GDM1 (cell line): ENCODE measurements around the gene RILP.
A peak's percentile ranks its signal among the peaks of the same experiment; 100 is the strongest.

Source experiments
- DNase-seq: peaks from one replicate; lab custom pipeline; 2025; lab: John Stamatoyannopoulos, UW

Gene RILP

GRCh38 chr17:1629504-1630310, 20.0 kb downstream of the RILP start:
- peak; percentile 62 for DNase-seq

GRCh38 chr17:1628856-1629503, 20.7 kb downstream of the RILP start:
- peak; percentile 86 for DNase-seq

- peak; percentile 84 for DNase-seq
These were observed 21.4 kb downstream of the RILP start, which contains the start of gene SLC43A2 for GRCh38 chr17:1627982-1628855. Gene SLC43A2 (minus strand): TSS chr17:1628834. CDS start chr17:1627874, 960 bp downstream.

GRCh38 chr17:1627182-1627981, 22.3 kb downstream of the RILP start:
- peak; percentile 69 for DNase-seq

- DNase-seq: no peak
These were observed 23.3 kb downstream of the RILP start for GRCh38 chr17:1626333-1626732.

GRCh38 chr17:1625581-1625980, 24.1 kb downstream of the RILP start:
- DNase-seq: no peak

GRCh38 chr17:1625053-1625452, 24.6 kb downstream of the RILP start:
- no peak for DNase-seq

GRCh38 chr17:1624650-1625049, 25.0 kb downstream of the RILP start:
- DNase-seq: no peak

GRCh38 chr17:1623057-1623630, 26.5 kb downstream of the RILP start:
- DNase-seq: no peak

- no peak for DNase-seq
These were observed 28.3 kb downstream of the RILP start for GRCh38 chr17:1621273-1621954.

- DNase-seq: no peak
These were observed 29.2 kb downstream of the RILP start for GRCh38 chr17:1620486-1620885.

GRCh38 chr17:1617620-1618174, 32.0 kb downstream of the RILP start:
- DNase-seq: no peak

- DNase-seq: no peak
These were observed 33.6 kb downstream of the RILP start for GRCh38 chr17:1616101-1616500.

- DNase-seq: no peak
These were observed 37.3 kb downstream of the RILP start for GRCh38 chr17:1612400-1612799.

- DNase-seq: no peak
These were observed 38.0 kb downstream of the RILP start for GRCh38 chr17:1611715-1612114.

- DNase-seq: no peak
These were observed 41.0 kb downstream of the RILP start for GRCh38 chr17:1608676-1609075.

GRCh38 chr17:1607971-1608320, 41.7 kb downstream of the RILP start:
- DNase-seq: no peak

GRCh38 chr17:1606352-1606985, 43.2 kb downstream of the RILP start:
- DNase-seq: no peak

GRCh38 chr17:1605681-1606351, 43.9 kb downstream of the RILP start:
- DNase-seq: no peak
